ENCODE results near the gene RNF213. TPM values are rescaled to one million over a fixed set of nuclear protein-coding genes. Genes with fewer than 3 reads are reported as not detected.
"Not testable (repeated sequence)": the region's sequence is repeated elsewhere in the genome, so short reads cannot be mapped to it uniquely, and the experiment has no call there.

The RNF213 gene
- polyA plus RNA-seq, 4 donors, result 44.5 to 79.9 (median 61.2) TPM

GRCh38 chr17:80289616-80290015 lies 29.0 kb downstream of the RNF213 start:
- no peak for DNase-seq (ENCODE audit: low read depth in 4 of 4, low spot score in 3 of 4)

- no peak for DNase-seq (ENCODE audit: low read depth in 4 of 4, low spot score in 3 of 4)
Observed at GRCh38 chr17:80290156-80290555, 29.5 kb downstream of the RNF213 start.

GRCh38 chr17:80291260-80291659 lies 30.6 kb downstream of the RNF213 start:
- no peak for DNase-seq (ENCODE audit: low read depth in 4 of 4, low spot score in 3 of 4)

DNA sequence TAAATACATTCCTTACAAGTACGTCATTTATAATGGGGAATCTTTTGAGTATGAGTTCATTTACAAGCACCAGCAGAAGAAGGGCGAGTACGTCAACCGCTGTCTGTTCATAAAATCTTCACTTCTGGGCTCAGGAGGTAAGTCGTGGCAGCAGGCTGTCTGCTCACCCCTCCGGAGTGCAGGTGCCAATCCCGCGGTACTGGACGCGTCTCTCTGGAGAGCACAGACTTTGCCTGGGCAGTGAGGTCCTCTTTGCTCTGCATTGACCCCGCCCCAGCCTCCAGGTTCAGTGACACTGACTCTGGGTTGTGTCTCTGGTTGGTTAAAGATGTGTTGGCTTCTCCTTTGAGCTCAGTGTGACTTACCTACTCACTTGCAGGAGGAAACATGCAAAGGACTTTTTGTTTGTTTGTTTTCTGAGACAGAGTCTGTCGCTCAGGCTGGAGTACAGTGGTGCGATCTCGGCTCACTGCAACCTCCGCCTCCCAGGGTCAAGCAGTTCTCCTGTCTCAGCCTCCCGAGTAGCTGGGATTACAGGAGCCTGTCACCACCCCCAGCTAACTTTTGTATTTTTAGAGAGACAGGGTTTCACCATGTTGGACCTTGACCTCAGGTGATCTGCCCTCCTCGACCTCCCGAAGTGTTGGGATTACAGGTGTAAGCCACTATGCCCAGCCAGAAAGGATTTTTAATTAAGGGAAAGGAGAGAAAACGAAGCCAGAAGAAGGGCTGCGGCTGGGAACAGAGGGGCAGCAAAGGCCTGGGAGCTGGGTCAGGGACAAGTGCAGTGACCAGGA lies 31.2 kb downstream of the RNF213 start:
- no peak for DNase-seq (ENCODE audit: low read depth in 4 of 4, low spot score in 3 of 4)

DNA sequence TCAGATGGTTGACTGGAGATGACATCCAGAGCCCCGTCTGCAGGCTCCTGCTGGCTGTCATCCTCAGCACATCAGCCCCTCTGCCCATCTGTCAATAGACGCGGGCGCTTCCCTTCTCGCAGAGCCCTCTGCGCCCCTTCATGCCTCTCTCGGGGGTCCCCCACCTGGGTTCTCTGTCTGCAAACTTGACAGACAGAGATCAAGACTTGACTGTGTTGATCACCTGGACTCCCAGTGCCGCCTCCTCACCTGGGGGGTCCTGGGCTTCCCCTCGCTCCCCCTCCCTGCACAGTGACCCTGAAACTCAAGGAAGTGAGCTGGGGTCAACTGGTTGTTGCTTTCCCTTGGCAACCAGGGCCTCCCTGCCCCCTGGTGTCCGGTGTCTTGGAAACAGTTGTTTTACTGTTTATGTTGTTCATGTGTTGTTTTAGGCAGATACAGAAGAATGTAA lies 31.9 kb downstream of the RNF213 start:
- peak in 2 of 4 donors; percentile 12 to 24 for DNase-seq (ENCODE audit: low read depth in 4 of 4, low spot score in 3 of 4)

- no peak for DNase-seq (ENCODE audit: low read depth in 4 of 4, low spot score in 3 of 4)
Observed at GRCh38 chr17:80294210-80294609, 33.6 kb downstream of the RNF213 start.

GRCh38 chr17:80294653-80295052 lies 34.0 kb downstream of the RNF213 start:
- DNase-seq (ENCODE audit: low read depth in 4 of 4, low spot score in 3 of 4), result no peak

DNA sequence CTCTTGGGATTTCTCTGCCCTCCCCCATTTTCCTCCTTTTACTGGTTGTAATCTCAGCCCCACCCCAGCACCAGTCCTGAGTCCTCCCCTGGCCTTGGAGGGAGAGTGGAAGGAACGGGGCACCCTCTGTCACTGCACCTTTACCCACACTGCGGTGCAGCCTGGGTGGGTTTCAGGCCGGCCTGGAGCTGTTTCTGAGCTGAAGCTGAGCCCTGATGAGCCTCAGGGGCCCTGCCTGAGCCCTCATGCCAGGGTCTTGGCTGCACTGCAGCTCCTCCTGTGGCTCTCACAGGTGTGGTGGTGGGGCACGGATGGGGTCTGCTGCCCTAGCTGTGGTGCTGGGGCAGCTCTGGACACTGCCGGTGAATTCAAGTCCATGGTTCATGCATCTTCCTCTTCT lies 34.5 kb downstream of the RNF213 start:
- no peak for DNase-seq (ENCODE audit: low read depth in 4 of 4, low spot score in 3 of 4)

DNA sequence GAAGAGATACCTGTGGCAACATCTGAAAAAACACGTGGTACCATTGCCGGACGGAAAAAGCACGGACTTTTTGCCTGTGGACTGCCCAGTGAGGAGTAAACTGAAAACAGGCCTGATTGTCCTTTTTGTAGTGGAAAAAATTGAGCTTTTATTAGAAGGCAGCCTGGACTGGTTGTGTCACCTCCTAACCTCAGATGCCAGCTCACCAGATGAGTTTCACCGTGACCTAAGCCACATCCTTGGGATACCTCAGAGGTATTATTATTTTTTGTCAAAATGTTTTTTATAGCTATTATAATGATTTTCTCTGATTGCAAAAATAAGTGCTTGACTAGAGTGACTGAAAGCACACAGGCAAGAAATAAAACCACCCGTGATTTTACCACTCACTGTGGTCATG lies 34.9 kb downstream of the RNF213 start:
- no peak for DNase-seq (ENCODE audit: low read depth in 4 of 4, low spot score in 3 of 4)

- DNase-seq (ENCODE audit: low read depth in 4 of 4, low spot score in 3 of 4), result no peak
Observed at GRCh38 chr17:80296221-80296620, 35.6 kb downstream of the RNF213 start.

GRCh38 chr17:80297996-80298560 lies 37.4 kb downstream of the RNF213 start:
- no peak for DNase-seq (ENCODE audit: low read depth in 4 of 4, low spot score in 3 of 4)

DNA sequence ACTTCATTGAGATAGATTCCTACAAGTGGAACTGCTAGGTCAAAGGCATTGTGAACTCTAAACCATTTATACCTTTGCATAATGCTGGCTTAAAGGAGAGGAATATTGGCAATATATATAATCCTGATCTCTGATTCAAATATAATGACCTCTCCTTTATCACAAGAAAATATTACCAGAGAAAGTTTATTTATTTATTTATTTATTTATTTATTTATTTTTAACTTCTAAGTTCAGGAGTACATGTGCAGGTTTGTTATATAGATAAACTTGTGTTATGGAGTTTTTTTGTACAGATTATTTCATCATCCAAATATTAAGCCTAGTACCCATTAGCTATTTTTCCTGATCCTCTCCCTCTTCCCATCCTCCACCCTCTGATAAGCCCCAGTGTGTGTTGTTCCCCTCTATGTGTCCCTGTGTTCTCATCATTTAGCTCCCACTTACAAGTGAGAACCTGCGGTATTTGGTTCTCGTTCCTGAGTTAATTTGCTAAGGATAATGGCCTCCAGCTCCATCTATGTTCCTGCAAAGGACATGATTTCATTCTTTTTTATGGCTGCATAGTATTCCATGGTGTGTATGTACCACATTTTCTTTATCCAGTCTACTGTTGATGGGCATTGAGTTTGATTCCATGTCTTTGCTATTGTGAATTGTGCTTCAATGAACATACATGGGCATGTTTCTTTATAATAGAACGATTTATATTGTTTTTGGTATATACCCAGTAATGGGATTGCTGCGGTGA lies 38.9 kb downstream of the RNF213 start:
- not testable (repeated sequence) for DNase-seq (ENCODE audit: low read depth in 4 of 4, low spot score in 3 of 4)

- DNase-seq (ENCODE audit: low read depth in 4 of 4, low spot score in 3 of 4), result not testable (repeated sequence)
Observed at GRCh38 chr17:80300756-80301155, 40.1 kb downstream of the RNF213 start.

DNA sequence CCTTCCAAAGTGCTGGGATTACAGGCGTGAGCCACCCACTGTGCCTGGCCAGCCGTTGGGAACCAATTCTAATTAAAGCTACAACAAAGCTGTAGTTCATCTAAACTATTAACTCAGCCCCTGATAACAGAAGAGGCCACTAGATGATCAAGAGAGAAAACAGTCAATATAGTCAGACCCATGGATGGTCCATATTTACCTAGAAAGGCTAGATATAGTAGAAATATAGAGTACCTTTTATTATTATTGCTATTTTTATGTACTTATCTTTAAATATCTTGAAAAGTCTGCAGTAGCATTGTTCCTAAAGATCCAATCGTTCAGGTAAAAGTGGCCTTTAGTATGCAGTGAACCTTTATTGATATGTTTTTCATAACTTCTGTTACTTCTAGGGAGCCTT lies 43.2 kb downstream of the RNF213 start:
- no peak for DNase-seq (ENCODE audit: low read depth in 4 of 4, low spot score in 3 of 4)

- no peak for DNase-seq (ENCODE audit: low read depth in 4 of 4, low spot score in 3 of 4)
Observed at GRCh38 chr17:80307994-80308691, 47.5 kb downstream of the RNF213 start.

DNA sequence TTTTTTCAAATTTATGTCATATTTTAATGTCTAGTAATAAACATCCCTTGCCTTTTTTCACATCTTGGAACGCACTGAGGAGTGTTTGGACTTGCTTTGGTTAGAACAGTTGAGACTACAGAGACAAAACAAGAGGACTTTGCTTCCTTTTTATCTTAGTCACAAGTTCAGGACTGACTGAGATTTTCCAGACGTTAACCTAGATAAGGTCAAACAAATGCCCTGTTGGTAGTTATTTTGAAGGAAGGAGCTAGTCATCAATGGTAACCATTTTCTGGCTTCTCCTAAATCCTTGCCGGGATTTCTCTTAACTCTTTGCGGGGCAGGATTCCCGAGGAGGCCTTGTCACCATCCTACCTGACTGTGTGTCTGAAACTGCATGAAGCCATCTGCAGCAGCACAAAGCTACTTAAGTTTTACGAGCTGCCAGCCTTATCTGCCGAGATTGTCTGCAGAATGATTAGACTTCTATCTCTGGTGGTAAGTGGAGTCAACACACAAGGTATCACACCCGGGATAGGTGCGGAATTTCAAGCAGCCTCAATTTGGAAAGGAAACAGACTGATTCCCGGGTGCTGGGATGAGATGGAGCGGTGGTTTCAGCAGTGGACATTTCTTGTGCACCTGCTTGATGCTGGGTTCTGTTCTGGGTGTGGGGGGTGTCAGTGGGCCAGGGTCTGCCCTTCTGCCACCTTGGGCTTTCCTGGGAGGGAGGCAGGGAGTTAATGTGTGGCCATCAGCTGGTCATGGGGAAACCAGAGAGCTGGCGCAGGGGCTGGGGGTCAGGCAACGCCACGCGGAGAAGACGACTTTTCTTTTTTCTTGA lies 48.3 kb downstream of the RNF213 start:
- DNase-seq (ENCODE audit: low read depth in 4 of 4, low spot score in 3 of 4), result no peak

DNA sequence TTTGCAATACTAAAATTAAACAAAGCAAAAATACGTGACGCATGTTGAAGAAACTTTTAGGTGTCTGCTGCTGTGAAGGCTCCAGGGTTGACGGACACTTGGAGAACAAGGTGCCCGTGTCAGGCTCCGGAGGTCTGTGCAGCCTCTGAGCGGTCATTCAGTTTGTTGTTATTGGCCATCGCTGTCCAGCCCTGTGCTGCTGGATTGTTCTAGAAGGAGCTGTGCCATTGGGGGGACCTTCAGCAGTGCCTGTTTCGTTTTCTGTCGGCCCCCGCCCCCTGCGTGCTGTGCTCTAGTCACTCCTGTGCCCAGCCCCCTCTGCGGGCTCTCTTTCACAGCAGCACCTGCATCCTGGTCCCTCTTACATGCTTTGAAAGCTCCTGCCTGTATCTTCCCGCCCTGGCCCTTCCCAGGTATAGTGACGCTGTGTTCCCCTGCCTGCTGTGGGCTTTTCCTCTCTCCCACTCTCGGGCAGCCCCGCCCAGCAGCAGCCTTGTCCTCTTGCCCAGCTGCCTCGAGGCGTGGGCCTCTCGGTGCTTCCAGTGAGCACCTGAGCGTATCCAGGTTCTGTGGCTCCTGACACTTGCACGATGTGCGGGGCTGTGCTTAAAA lies 50.7 kb downstream of the RNF213 start:
- DNase-seq (ENCODE audit: low read depth in 4 of 4, low spot score in 3 of 4), result no peak

DNA sequence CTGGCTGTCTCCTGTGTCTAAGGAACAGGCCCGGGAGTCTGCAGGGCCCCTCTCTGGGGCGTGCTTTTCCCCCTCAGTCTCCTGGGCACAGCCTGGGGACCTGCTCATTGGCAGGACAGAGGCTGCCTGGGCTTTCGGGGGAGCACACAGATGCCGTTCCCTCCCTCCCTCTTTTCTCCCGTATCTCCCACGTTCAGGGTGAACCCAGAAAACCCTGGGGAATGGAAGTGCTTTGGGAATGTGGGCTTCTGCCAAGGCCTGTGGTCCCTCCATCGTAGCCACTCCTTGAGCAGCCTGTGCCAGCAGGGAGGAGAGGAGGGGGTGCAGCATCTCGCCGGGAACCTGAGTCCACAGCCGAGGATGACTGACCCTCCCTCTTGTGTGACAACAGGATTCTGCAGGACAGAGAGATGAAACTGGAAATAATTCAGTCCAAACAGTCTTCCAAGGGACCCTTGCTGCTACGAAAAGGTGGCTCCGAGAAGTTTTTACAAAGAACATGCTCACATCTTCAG lies 52.0 kb downstream of the RNF213 start:
- no peak for DNase-seq (ENCODE audit: low read depth in 4 of 4, low spot score in 3 of 4)

DNA sequence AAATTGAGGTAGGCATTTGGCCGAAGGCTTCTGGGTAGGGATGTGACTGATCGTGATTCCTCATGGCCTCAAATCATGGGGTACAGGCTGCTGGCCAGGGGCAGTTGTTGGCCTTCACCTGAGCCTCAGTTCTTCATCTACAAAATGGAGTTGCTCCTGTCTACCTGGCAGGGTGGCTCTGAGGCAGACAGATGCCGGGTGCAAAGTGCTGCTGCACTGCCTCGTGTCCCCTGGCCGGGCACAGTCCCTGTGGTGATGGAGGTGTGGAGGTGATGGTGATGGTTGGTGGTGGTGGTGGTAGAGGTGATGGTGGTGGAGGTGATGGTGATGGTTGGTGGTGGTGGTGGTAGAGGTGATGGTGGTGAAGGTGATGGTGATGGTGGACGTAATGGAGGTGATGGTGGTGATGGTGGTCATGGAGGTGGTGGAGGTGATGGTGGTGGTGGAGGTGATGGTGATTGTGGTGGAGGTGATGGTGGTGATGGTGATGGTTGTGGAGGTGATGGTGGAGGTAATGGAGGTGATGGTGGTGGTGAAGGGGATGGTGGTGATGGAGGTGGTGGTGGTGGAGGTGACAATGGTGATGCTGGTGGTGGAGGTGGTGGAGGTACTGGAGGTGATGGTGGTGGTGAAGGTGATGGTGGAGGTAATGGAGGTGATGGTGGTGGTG lies 52.6 kb downstream of the RNF213 start:
- no peak for DNase-seq (ENCODE audit: low read depth in 4 of 4, low spot score in 3 of 4)
